GM12878 (cell line): Measurements from ENCODE around the gene SLC25A41. TPM values are rescaled to one million over a fixed set of nuclear protein-coding genes. Genes with fewer than 3 reads are reported as not detected.

Experiments used
- ATAC-seq: fragments of 200-7000 bp; cut with Tn5 transposase; 3 replicates; pipeline ENCODE4 v1.9.1; 2020; ENCODE audit warnings: mild to moderate bottlenecking, moderate library complexity
- BruUV-seq: library from RNA; stranded (reverse); fragments of 400-500 nt; replicated peaks from 2 replicates; lab custom pipeline; 2021; lab: Mats Ljungman, UMichigan
- CTCF ChIA-PET: fragments of 300-600 bp; sonication (Branson Sonifier 250); formaldehyde crosslinking; extraction: SDS; loops from one replicate; lab custom pipeline; 2021; ENCODE audit warnings: inconsistent platforms; lab: Yijun Ruan, JAX
- POLR2A ChIA-PET: fragments of 350-600 bp; formaldehyde crosslinking; extraction: SDS; loops from one replicate; lab custom pipeline; 2021; ENCODE audit warnings: inconsistent platforms; lab: Charles Lee
- RAD21 ChIA-PET: fragments of 300-600 bp; sonication (Branson Sonifier 250); formaldehyde crosslinking; loops from one replicate; lab custom pipeline; 2023; ENCODE audit warnings: antibody characterized with exemption; ENCODE audit not compliant: unreplicated experiment; lab: Charles Lee
- SMC1A ChIA-PET: fragments of 300-600 bp; sonication (Branson Sonifier 250); formaldehyde crosslinking; loops from one replicate; lab custom pipeline; 2023; ENCODE audit not compliant: unreplicated experiment, uncharacterized antibody; lab: Charles Lee
- DNase-seq: peaks from one replicate; pipeline ENCODE4 v3.0.0-alpha.2; 2011; ENCODE audit warnings: low read depth, low spot score
- FAIRE-seq: peaks from 3 replicates; lab custom pipeline; 2011; peaks lifted over from hg19 to GRCh38; lab: Jason Lieb, UNC
- H2AFZ ChIP-seq: 2 replicates; pipeline ENCODE4 v1.6.0; 2011; ENCODE audit warnings: low read depth, low read length, control low read depth; ENCODE audit not compliant: control insufficient read depth
- H3K27ac ChIP-seq: 2 replicates; pipeline ENCODE4 v1.5.1; 2011; ENCODE audit warnings: control low read depth; ENCODE audit not compliant: control insufficient read depth, insufficient read depth
- H3K27me3 ChIP-seq, 2 experiments: replicated peaks in 1 of 2; 2 replicates each; pipeline versions ENCODE4 v1.6.0 to v1.6.1; 2011; ENCODE audit warnings: low read length in 1 of 2; ENCODE audit not compliant: control insufficient read depth in 2 of 2, insufficient read depth in 2 of 2
- H3K36me3 ChIP-seq, 2 experiments: 2 replicates each; pipeline ENCODE4 v1.5.1; 2011; ENCODE audit warnings: low read length in 1 of 2; ENCODE audit not compliant: control insufficient read depth in 2 of 2, insufficient read depth in 2 of 2
- H3K4me1 ChIP-seq: 2 replicates; pipeline ENCODE4 v1.6.1; 2011; ENCODE audit warnings: mild to moderate bottlenecking, low read length, moderate library complexity, mixed read lengths; ENCODE audit not compliant: control insufficient read depth, insufficient read depth
- H3K4me2 ChIP-seq: 2 replicates; pipeline ENCODE4 v1.6.0; 2011; ENCODE audit warnings: control low read depth; ENCODE audit not compliant: control insufficient read depth, insufficient read depth
- H3K4me3 ChIP-seq: fragments of 200-600 bp; sonication (generic); 2 replicates; pipeline ENCODE4 v1.5.1; 2016
- H3K79me2 ChIP-seq: 2 replicates; pipeline ENCODE4 v1.6.0; 2011; ENCODE audit warnings: low read length; ENCODE audit not compliant: control insufficient read depth, insufficient read depth
- H3K9ac ChIP-seq: 2 replicates; pipeline ENCODE4 v1.8.0; 2011; ENCODE audit warnings: low read length, control low read depth, mixed read lengths; ENCODE audit not compliant: control insufficient read depth, insufficient read depth
- H3K9me3 ChIP-seq: replicated peaks from 3 replicates; pipeline ENCODE4 v1.5.1; 2011; ENCODE audit warnings: mild to moderate bottlenecking, low read length; ENCODE audit not compliant: control insufficient read depth, insufficient read depth
- H4K20me1 ChIP-seq: 2 replicates; pipeline ENCODE4 v1.6.0; 2011; ENCODE audit not compliant: control insufficient read depth, insufficient read depth
- ATF7 ChIP-seq: fragments of 450-650 bp; IDR thresholded peaks from 2 replicates; pipeline ENCODE4 v1.6.1; 2016; ENCODE audit warnings: low read depth, mild to moderate bottlenecking
- BRCA1 ChIP-seq: IDR thresholded peaks from 2 replicates; pipeline ENCODE4 v1.6.1; 2011; ENCODE audit warnings: low read depth, low read length, improper control_type of control experiment
- EP300 ChIP-seq, 2 experiments: fragments of 150-350 bp in 1 of 2; IDR thresholded peaks; 2 replicates each; pipeline ENCODE4 v1.6.1; 2011 to 2012; ENCODE audit warnings: low read depth in 2 of 2, low read length in 2 of 2, borderline replicate concordance in 1 of 2, improper control_type of control experiment in 1 of 2, inconsistent platforms in 1 of 2; ENCODE audit not compliant: control insufficient read depth in 1 of 2
- KDM1A ChIP-seq: fragments of 200-600 bp; sonication (generic); IDR thresholded peaks from 2 replicates; pipeline ENCODE4 v1.6.1; 2016; ENCODE audit warnings: borderline replicate concordance
- LARP7 ChIP-seq: fragments of 450-650 bp; IDR thresholded peaks from 2 replicates; pipeline ENCODE4 v1.6.1; 2017; ENCODE audit warnings: mild to moderate bottlenecking
- POLR2A ChIP-seq: IDR thresholded peaks from 2 replicates; pipeline ENCODE4 v1.6.1; 2011; ENCODE audit warnings: low read depth, mild to moderate bottlenecking, low read length
- POU2F2 ChIP-seq: IDR thresholded peaks from 3 replicates; pipeline ENCODE4 v1.6.1; 2011; ENCODE audit warnings: low read depth, mild to moderate bottlenecking, low read length, borderline replicate concordance
- RAD51 ChIP-seq: fragments of 450-650 bp; IDR thresholded peaks from 2 replicates; pipeline ENCODE4 v1.6.1; 2016; ENCODE audit warnings: moderate library complexity, mild to moderate bottlenecking, inconsistent platforms
- SUPT20H ChIP-seq: IDR thresholded peaks from 2 replicates; pipeline ENCODE4 v1.6.1; 2011; ENCODE audit warnings: low read depth, mild to moderate bottlenecking, low read length, moderate library complexity, borderline replicate concordance; ENCODE audit not compliant: control insufficient read depth
- WGBS: methylation state at CpG from one replicate; pipeline ENCODE4 v1.1.6; 2016; ENCODE audit warnings: low lambda C conversion rate; ENCODE audit not compliant: insufficient replicate concordance, insufficient coverage; ENCODE audit errors: missing lambda C conversion rate; 5-methylcytosine and 5-hydroxymethylcytosine counted together
- in situ Hi-C: fragments of 300-500 bp; cut with MboI; formaldehyde crosslinking; loops from 9 replicates; pipeline ENCODE4 v1.14.3; 2018; ENCODE audit warnings: mixed read lengths
- intact Hi-C: fragments of 100-400 bp; cut with micrococcal nuclease; formaldehyde crosslinking; loops from one replicate; pipeline ENCODE4 v1.14.2; 2022; ENCODE audit not compliant: unreplicated experiment
- polyA plus RNA-seq, 11 experiments: library from polyadenylated mRNA; depleted of rRNA in 4 of 11; unstranded in 6 of 11; stranded (reverse) in 5 of 11; fragments of >200 nt; fragmentation: Nextera tagmentation in 4 of 11; fragmentation: Illumina TruSeq in 1 of 11; extraction: Ambion mirVana in 4 of 11; extraction: Trizol in 1 of 11; gene quantifications; 1 replicate in 1 of 11; 2 replicates in 10 of 11; pipeline versions ENCODE4 v1.2.1 to v1.2.3, GENCODE V29; 2011 to 2016; ENCODE audit warnings: inconsistent platforms in 2 of 11, missing spikeins in 2 of 11, low read depth in 1 of 11
- total RNA-seq, 4 experiments: library from RNA; depleted of rRNA in 3 of 4; stranded (reverse); fragments of >200 nt in 3 of 4; fragmentation: Illumina TruSeq in 1 of 4; extraction: Trizol in 1 of 4; gene quantifications; 2 replicates each; pipeline versions ENCODE4 v1.2.1 to v1.2.3, GENCODE V29; 2013 to 2021
- TF ChIP-seq, protein P1 (sequence below): fragments of 450-650 bp; IDR thresholded peaks from 2 replicates; pipeline ENCODE4 v1.6.1; 2017; ENCODE audit warnings: mild to moderate bottlenecking, moderate library complexity
- TF ChIP-seq, protein P2 (sequence below): IDR thresholded peaks from 2 replicates; pipeline ENCODE4 v1.6.1; 2012; ENCODE audit warnings: low read depth, low read length, improper control_type of control experiment

The SLC25A41 gene
- total and polyA plus RNA-seq, 10 of the 15 experiments (the other 5 are each of a cell fraction or from before 2014, with no cell fraction given), result 0.23 to 1.2 (median 0.43) TPM; not detected in 2

DNA sequence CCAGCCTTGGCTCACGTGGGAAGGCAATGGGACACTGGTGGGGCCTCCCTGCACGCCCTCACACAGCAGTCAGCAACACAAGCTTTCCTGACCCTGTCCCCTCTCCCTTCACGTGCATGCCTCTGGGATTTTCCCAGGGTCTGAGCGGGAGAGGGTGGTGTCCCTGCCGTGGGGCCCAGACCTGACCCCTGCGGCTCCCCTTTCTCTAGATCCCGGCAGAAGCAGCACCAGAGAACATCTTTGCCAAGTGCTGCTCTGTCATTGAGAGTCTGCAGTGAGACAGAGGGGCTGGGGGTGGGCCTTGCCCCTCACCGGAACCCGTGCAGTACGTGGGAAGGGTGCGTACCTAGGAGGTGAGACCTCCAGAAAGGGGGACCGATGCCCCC, 21.5 kb downstream of the SLC25A41 start:
- TF ChIP-seq, protein P1, sequence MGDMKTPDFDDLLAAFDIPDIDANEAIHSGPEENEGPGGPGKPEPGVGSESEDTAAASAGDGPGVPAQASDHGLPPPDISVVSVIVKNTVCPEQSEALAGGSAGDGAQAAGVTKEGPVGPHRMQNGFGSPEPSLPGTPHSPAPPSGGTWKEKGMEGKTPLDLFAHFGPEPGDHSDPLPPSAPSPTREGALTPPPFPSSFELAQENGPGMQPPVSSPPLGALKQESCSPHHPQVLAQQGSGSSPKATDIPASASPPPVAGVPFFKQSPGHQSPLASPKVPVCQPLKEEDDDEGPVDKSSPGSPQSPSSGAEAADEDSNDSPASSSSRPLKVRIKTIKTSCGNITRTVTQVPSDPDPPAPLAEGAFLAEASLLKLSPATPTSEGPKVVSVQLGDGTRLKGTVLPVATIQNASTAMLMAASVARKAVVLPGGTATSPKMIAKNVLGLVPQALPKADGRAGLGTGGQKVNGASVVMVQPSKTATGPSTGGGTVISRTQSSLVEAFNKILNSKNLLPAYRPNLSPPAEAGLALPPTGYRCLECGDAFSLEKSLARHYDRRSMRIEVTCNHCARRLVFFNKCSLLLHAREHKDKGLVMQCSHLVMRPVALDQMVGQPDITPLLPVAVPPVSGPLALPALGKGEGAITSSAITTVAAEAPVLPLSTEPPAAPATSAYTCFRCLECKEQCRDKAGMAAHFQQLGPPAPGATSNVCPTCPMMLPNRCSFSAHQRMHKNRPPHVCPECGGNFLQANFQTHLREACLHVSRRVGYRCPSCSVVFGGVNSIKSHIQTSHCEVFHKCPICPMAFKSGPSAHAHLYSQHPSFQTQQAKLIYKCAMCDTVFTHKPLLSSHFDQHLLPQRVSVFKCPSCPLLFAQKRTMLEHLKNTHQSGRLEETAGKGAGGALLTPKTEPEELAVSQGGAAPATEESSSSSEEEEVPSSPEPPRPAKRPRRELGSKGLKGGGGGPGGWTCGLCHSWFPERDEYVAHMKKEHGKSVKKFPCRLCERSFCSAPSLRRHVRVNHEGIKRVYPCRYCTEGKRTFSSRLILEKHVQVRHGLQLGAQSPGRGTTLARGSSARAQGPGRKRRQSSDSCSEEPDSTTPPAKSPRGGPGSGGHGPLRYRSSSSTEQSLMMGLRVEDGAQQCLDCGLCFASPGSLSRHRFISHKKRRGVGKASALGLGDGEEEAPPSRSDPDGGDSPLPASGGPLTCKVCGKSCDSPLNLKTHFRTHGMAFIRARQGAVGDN, result no peak
- TF ChIP-seq POLR2A, result peak; percentile 64; the same call in 1 of the 2 replicates
- Histone ChIP-seq H3K27me3 (no peaks in the 10 kb centered on the region), H3K79me2 (no peaks in the 10 kb centered on the region), H2AFZ (no peak overlapping the region), H4K20me1 (no peaks in the 10 kb centered on the region), H3K9ac (no peak overlapping the region), H3K4me2 (no peak overlapping the region), H3K9me3 (no peaks in the 10 kb centered on the region), H3K27ac (no peak overlapping the region), H3K36me3 (peaks cover 8 to 21% of the 10 kb centered on the region in 2 experiments; a peak in 3 of 4 replicates), H3K4me1 (no peaks in the 10 kb centered on the region), H3K4me3 (no peak overlapping the region)
- in situ Hi-C loops, result no loop called here
- intact Hi-C loops, result no loop called here
- no peak for FAIRE-seq
- 72% methylated on average over 12 of the region's 12 CpGs for WGBS
- BruUV-seq, result no TSS peak
- DNase-seq, result no peak
- CTCF ChIA-PET, result interaction anchor here (1.1 to 1.9 kb wide), 3 partner anchors 11 to 286 kb away, joined by 3 to 5 read pairs (median 3); no protein-coding TSS in a partner anchor
- peak; percentile 10 for ATAC-seq
- POLR2A ChIA-PET, result no interaction called here
- SMC1A ChIA-PET, result no interaction called here
- RAD21 ChIA-PET, result no interaction called here

DNA sequence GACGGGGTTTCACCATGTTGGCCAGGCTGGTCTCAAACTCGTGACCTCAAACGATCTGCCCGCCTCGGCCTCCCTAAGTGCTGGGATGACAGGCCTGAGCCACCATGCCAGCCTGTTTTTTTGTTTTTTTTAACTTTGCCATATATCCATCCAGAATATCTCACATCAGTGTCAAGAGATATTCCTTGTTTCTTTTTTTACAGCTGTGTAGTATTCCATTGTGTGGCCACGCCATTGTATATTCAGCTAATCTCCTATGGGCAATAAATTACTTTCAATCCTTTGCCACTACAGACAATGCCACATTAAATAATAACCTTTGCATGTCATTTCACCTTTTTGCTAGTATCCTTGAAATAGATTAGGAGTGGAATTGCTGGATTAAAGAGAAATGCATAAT, 24.2 kb downstream of the SLC25A41 start:
- RAD21 ChIA-PET, result no interaction called here
- DNase-seq (no peak), FAIRE-seq (no peak), ATAC-seq (no peak)
- CTCF ChIA-PET, result no interaction called here
- Histone ChIP-seq H3K4me2 (no peak overlapping the region), H4K20me1 (no peaks in the 10 kb centered on the region), H3K4me3 (no peak overlapping the region), H3K79me2 (no peaks in the 10 kb centered on the region), H3K9me3 (no peaks in the 10 kb centered on the region), H3K9ac (no peak overlapping the region), H3K36me3 (peaks cover 0 to 4% of the 10 kb centered on the region in 2 experiments; a peak in 2 of 4 replicates), H3K4me1 (no peaks in the 10 kb centered on the region), H2AFZ (no peak overlapping the region), H3K27ac (no peak overlapping the region), H3K27me3 (no peaks in the 10 kb centered on the region)
- 89% methylated on average over 6 of the region's 6 CpGs for WGBS
- BruUV-seq, result no TSS peak
- intact Hi-C loops (no loop called here), in situ Hi-C loops (no loop called here)
- POLR2A ChIA-PET, result no interaction called here
- SMC1A ChIA-PET, result no interaction called here
- no peak for TF ChIP-seq RAD51
- no peak for TF ChIP-seq ATF7
- TF ChIP-seq EP300 (IDR thresholded peaks at IDR 0.05; ENCODE audit: borderline replicate concordance in 1 of 2, control insufficient read depth in 1 of 2, low read depth in 2 of 2, low read length in 2 of 2), result no peak
- no peak for TF ChIP-seq KDM1A
- TF ChIP-seq BRCA1, result no peak
- no peak for TF ChIP-seq POU2F2
- TF ChIP-seq LARP7, result no peak
- no peak for TF ChIP-seq SUPT20H
- TF ChIP-seq, protein P2, sequence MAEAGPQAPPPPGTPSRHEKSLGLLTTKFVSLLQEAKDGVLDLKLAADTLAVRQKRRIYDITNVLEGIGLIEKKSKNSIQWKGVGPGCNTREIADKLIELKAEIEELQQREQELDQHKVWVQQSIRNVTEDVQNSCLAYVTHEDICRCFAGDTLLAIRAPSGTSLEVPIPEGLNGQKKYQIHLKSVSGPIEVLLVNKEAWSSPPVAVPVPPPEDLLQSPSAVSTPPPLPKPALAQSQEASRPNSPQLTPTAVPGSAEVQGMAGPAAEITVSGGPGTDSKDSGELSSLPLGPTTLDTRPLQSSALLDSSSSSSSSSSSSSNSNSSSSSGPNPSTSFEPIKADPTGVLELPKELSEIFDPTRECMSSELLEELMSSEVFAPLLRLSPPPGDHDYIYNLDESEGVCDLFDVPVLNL, result no peak
